Mucosa of descending colon (tissue), 3 donors: ENCODE measurements around the gene KRT85. TPM values are rescaled to one million over a fixed set of nuclear protein-coding genes. Genes with fewer than 3 reads are reported as not detected.
"Not testable (repeated sequence)": the region's sequence is repeated elsewhere in the genome, so short reads cannot be mapped to it uniquely, and the experiment has no call there.

Source experiments
- ATAC-seq: fragments of 200-7000 bp; cut with Tn5 transposase; one replicate; pipeline ENCODE4 v1.9.1; 2020; ENCODE audit warnings: mild to moderate bottlenecking, moderate library complexity
- DNase-seq, 3 donors: peaks; one replicate each; pipeline ENCODE4 v3.0.0-alpha.2; 2020
- H3K36me3 ChIP-seq: fragments of 200-600 bp; one replicate; pipeline ENCODE4 v1.8.0; 2021; ENCODE audit warnings: low read depth, mild to moderate bottlenecking
- H3K4me1 ChIP-seq: fragments of 200-600 bp; one replicate; pipeline ENCODE4 v1.8.0; 2021; ENCODE audit warnings: low read depth, mild to moderate bottlenecking
- H3K4me3 ChIP-seq: fragments of 200-600 bp; one replicate; pipeline ENCODE4 v1.8.0; 2021; ENCODE audit warnings: mild to moderate bottlenecking
- H3K9me3 ChIP-seq: fragments of 200-600 bp; one replicate; pipeline ENCODE4 v1.8.0; 2021; ENCODE audit warnings: mild to moderate bottlenecking
- intact Hi-C, 2 donors: fragments of 100-400 bp; cut with DNase I in 1 of 2; cut with micrococcal nuclease in 1 of 2; formaldehyde crosslinking; loops; one replicate each; pipeline versions ENCODE4 v1.11.0 to v1.11.1; 2022; cut with DNase I, micrococcal nuclease
- total RNA-seq, 3 donors: library from RNA; stranded (reverse); fragmentation: NEBNext Ultra II Directional in 2 of 3; extraction: Animal tissue kit (Norgen Biotek cat#: 25700) in 2 of 3; gene quantifications; one replicate each; pipeline versions ENCODE4 v1.2.1 to v1.2.4, GENCODE V29; 2021 to 2023
- TF ChIP-seq, protein P1 (sequence below): fragments of 200-600 bp; IDR thresholded peaks from one replicate; pipeline ENCODE4 v1.8.0; 2022; ENCODE audit warnings: antibody characterized with exemption, mild to moderate bottlenecking
- donor health status: DM: no; HTN: no; CAD: no; lungs with moderate emphysema.
- donor health status: DM: no; HTN: no; CAD: no.
- donor health status: DM: no; HTN: yes; CAD: no.

Gene KRT85
- total RNA-seq, 3 donors from 2014 or later = not detected

DNA sequence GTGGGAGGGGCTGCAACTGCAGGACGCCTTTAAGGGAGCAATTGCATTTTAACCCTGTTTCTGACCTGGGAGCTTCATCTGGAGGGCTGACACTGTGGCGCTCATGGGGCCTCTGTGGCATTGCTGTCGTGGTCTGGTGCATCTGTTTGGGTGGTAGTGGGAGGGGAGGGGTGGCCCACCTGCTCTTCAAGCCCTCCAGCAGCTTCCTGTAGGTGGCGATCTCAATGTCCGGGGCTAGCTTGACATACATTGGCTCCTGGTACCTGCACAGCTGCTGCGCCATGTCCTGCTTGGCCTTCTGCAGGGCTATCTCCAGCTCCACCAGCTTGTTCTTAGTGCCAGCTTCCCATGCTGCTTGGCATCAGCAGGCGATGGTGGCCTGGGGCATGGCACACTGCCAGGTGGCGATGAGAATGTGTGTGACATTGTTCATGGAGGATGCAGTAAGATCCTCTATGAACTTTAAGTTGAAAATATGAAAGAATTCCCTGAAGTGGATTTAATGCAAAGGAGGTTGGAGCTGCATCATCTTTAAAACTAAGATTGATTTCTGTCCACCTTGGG lies 46.6 kb upstream of the KRT85 start:
- ATAC-seq (no peak), DNase-seq (no peak)
- intact Hi-C loops = no loop called here
- TF ChIP-seq, protein P1, sequence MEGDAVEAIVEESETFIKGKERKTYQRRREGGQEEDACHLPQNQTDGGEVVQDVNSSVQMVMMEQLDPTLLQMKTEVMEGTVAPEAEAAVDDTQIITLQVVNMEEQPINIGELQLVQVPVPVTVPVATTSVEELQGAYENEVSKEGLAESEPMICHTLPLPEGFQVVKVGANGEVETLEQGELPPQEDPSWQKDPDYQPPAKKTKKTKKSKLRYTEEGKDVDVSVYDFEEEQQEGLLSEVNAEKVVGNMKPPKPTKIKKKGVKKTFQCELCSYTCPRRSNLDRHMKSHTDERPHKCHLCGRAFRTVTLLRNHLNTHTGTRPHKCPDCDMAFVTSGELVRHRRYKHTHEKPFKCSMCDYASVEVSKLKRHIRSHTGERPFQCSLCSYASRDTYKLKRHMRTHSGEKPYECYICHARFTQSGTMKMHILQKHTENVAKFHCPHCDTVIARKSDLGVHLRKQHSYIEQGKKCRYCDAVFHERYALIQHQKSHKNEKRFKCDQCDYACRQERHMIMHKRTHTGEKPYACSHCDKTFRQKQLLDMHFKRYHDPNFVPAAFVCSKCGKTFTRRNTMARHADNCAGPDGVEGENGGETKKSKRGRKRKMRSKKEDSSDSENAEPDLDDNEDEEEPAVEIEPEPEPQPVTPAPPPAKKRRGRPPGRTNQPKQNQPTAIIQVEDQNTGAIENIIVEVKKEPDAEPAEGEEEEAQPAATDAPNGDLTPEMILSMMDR = no peak
- H3K4me3 ChIP-seq = no peak overlapping the region
- no peaks in the 10 kb centered on the region for H3K4me1 ChIP-seq
- no peaks in the 10 kb centered on the region for H3K9me3 ChIP-seq
- no peaks in the 10 kb centered on the region for H3K36me3 ChIP-seq

DNA sequence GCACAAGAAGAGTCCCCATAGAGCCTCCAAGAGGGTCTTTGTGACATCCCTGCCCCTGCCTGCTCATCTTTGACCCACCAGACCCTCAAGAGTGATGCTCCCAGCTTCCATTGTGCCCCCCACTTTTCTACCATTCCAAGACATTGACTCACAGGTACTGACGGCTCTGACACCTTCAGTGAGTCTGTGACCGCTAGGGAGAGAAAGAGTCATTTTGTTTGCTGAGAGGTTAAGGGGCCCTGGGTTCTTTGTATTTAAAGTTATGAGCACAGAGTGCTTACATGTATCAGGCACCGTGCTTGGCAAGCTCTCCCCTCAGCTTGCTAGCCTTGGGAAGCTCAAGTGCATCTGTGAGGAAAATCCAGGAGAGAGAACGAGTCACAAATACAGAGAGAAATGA lies 45.9 kb upstream of the KRT85 start:
- H3K4me1 ChIP-seq = no peaks in the 10 kb centered on the region
- no peak overlapping the region for H3K4me3 ChIP-seq
- H3K36me3 ChIP-seq = no peaks in the 10 kb centered on the region
- H3K9me3 ChIP-seq = no peaks in the 10 kb centered on the region
- ATAC-seq = no peak
- no peak for DNase-seq
- TF ChIP-seq, protein P1 = no peak
- intact Hi-C loops = no loop called here

DNA sequence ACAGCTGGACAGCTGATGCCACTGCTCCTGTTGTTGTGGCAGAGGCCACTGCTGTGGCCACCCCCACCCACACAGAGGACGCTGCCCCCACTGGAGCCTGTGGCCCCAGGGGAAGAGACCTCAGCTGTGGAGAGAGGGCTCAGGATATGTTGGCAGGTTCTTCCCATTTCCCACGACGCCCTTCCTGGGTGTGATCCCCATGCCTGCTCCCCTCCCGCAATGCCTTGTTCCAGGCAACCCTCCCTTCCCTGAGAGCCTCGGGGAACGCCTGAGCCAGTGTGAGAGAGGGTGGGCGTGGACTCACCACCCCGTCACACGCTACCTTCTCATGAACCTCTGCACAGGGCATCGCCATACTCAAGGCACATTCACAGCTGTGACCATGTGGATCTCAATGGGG lies 44.5 kb upstream of the KRT85 start:
- intact Hi-C loops = no loop called here
- ATAC-seq (no peak), DNase-seq (no peak)
- Histone ChIP-seq H3K4me3 (no peak overlapping the region), H3K9me3 (no peaks in the 10 kb centered on the region), H3K36me3 (no peaks in the 10 kb centered on the region), H3K4me1 (no peaks in the 10 kb centered on the region)
- TF ChIP-seq, protein P1 = no peak

DNA sequence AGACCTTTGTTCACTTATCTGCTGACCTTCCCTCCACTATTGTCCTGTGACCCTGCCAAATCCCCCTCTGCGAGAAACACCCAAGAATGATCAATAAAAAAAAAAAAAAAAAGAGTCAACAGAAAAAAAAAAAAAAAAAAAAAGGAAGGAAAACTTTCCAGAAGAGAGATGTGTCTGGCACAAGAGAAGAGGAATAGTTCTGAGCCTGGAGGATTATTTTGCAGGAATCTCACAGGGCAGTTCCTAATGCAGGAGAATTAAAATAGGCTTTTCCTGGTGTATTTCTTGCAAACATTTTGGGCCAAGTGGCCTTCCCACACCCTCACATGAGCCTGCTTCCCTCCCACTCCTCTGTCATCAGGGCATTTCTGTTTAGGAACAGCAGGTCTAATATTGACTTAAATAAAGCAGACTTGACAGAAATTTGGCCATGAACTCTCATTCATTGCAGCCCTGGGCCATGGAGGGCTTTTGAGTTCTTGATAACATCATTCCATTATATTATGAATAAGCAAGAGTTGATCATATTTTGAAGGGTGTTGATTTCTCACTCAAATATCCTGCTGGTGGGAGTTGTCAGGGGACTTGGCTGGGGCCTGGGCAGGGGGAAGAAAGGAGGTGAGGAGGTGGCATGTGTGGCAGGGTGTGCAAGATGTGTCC lies 43.4 kb upstream of the KRT85 start:
- DNase-seq, H3K36me3 ChIP-seq, H3K9me3 ChIP-seq, intact Hi-C loops, H3K4me1 ChIP-seq, H3K4me3 ChIP-seq, ATAC-seq: not testable (repeated sequence)

DNA sequence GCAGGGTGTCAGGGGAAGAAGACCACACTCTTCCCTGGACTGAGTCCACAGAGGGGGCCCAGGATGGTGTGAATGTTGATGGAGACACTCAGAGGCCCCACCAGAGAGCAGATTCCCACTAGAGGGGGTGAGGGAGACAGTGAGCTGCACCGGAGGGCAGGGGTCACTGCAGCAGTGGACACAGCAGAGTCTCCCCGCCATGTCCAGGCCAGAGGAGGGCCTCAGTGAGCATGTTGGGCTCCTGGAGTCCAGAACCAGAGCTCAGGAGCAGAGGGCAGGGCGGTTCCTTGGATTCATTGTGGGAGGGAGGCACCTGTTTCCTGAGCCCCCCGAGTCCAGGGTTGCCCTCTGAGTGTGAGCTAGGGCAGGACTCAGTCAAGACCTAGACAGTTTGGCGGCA lies 40.6 kb upstream of the KRT85 start:
- Histone ChIP-seq H3K4me1 (no peaks in the 10 kb centered on the region), H3K36me3 (no peaks in the 10 kb centered on the region), H3K9me3 (no peaks in the 10 kb centered on the region), H3K4me3 (no peak overlapping the region)
- TF ChIP-seq, protein P1 = no peak
- intact Hi-C loops = no loop called here
- ATAC-seq (no peak), DNase-seq (no peak)

DNA sequence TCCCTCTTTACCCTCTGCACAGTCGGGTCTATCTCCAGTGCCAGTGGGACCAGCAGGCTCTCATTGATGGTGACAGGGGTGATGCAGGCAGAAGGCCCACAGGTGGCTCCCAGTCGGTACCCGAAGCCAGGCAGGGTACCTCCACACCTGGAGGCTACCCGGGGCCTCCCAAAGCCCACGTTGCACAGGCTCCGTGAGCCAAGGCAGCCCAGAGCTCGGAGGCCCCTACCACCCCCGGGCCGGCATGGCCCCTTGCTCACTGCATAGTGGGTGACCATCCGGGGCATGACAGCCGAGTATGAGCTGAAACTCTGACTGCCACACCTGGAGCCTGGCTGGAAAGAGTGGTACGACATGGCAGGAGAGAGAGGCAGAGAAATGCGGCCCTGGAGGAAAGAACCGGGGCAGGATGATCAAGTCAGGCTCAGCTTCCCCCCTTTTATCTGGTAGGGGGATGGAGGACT lies 38.7 kb upstream of the KRT85 start, which contains the start of gene KRT82:
Gene KRT82, minus strand, starts transcription at position 414 of the 464 bp plus-strand sequence. Its CDS starts 58 bp downstream, at position 356.
- TF ChIP-seq, protein P1 = no peak
- H3K4me1 ChIP-seq = no peaks in the 10 kb centered on the region
- no peak for DNase-seq
- no peak within 1 kb of the TSS for H3K4me3 ChIP-seq
- H3K36me3 ChIP-seq = no peaks in the 10 kb centered on the region
- no peaks in the 10 kb centered on the region for H3K9me3 ChIP-seq
- intact Hi-C loops = no loop called here
- no peak for ATAC-seq
